Measurements from ENCODE around the gene CD93.

- TF ChIP-seq RAD21 (IDR thresholded peaks at IDR 0.05) (no peak), CTCF (IDR thresholded peaks at IDR 0.05; ENCODE audit: low read depth, low read length, missing input control) (no peak), SP1 (IDR thresholded peaks at IDR 0.05) (no peak), RXRA (IDR thresholded peaks at IDR 0.05) (no peak), TAF1 (conservative IDR thresholded peaks at IDR 0.05) (no peak), MAX (IDR thresholded peaks at IDR 0.05) (no peak), JUND (IDR thresholded peaks at IDR 0.05) (no peak)
Observed at GRCh38 chr20:23066772-23067171, 19.4 kb downstream of the CD93 start.
